HEK293T (cell line): ENCODE measurements around the gene GTF3C2.

Experiments used
- CTCF ChIA-PET: fragments of 350-600 bp; formaldehyde crosslinking; extraction: SDS; loops from one replicate; lab custom pipeline; 2021; ENCODE audit warnings: antibody characterized with exemption, inconsistent platforms; lab: Yijun Ruan, JAX
- POLR2A ChIA-PET: fragments of 350-600 bp; formaldehyde crosslinking; extraction: SDS; loops from one replicate; lab custom pipeline; 2020; ENCODE audit warnings: antibody characterized with exemption, inconsistent platforms; lab: Yijun Ruan, JAX
- DNase-seq: peaks from one replicate; pipeline ENCODE4 v3.0.0; 2012; ENCODE audit warnings: mixed read lengths; ENCODE audit errors: extremely low spot score
- ARNT ChIP-seq: fragments of 450-650 bp; IDR thresholded peaks from 2 replicates; pipeline ENCODE4 v1.6.1; 2017; ENCODE audit warnings: mild to moderate bottlenecking
- BHLHE40 ChIP-seq: fragments of 450-650 bp; IDR thresholded peaks from 2 replicates; pipeline ENCODE4 v1.6.1; 2016; ENCODE audit warnings: mild to moderate bottlenecking, moderate library complexity, borderline replicate concordance
- CTBP1 ChIP-seq: fragments of 450-650 bp; IDR thresholded peaks from 2 replicates; pipeline ENCODE4 v1.6.1; 2016; ENCODE audit warnings: borderline replicate concordance
- ELF4 ChIP-seq: fragments of 450-650 bp; IDR thresholded peaks from 2 replicates; pipeline ENCODE4 v1.6.1; 2017; ENCODE audit warnings: antibody characterized with exemption
- FOXA1 ChIP-seq: fragments of 450-650 bp; IDR thresholded peaks from 2 replicates; pipeline ENCODE4 v1.6.1; 2016; ENCODE audit warnings: mild to moderate bottlenecking
- FOXK2 ChIP-seq: fragments of 450-650 bp; IDR thresholded peaks from 2 replicates; pipeline ENCODE4 v1.6.1; 2016; ENCODE audit warnings: mild to moderate bottlenecking
- FOXM1 ChIP-seq: fragments of 450-650 bp; IDR thresholded peaks from 2 replicates; pipeline ENCODE4 v1.6.1; 2017; ENCODE audit warnings: mild to moderate bottlenecking, borderline replicate concordance
- HDGF ChIP-seq: fragments of 450-650 bp; IDR thresholded peaks from 2 replicates; pipeline ENCODE4 v1.6.1; 2017; ENCODE audit warnings: antibody characterized with exemption, borderline replicate concordance
- L3MBTL2 ChIP-seq: fragments of 450-650 bp; conservative IDR thresholded peaks from 2 replicates; pipeline ENCODE4 v1.6.1; 2016; ENCODE audit warnings: mild to moderate bottlenecking
- LEF1 ChIP-seq: fragments of 450-650 bp; IDR thresholded peaks from 2 replicates; pipeline ENCODE4 v1.6.1; 2017; ENCODE audit warnings: mild to moderate bottlenecking, borderline replicate concordance
- NFRKB ChIP-seq: fragments of 450-650 bp; IDR thresholded peaks from 2 replicates; pipeline ENCODE4 v1.6.1; 2016; ENCODE audit warnings: mild to moderate bottlenecking, moderate library complexity
- PKNOX1 ChIP-seq: fragments of 450-650 bp; IDR thresholded peaks from 2 replicates; pipeline ENCODE4 v1.6.1; 2016
- SP1 ChIP-seq: fragments of 450-650 bp; IDR thresholded peaks from 2 replicates; pipeline ENCODE4 v1.6.1; 2017
- SUZ12 ChIP-seq: fragments of 450-650 bp; IDR thresholded peaks from 2 replicates; pipeline ENCODE4 v1.6.1; 2016; ENCODE audit warnings: mild to moderate bottlenecking
- TARDBP ChIP-seq: fragments of 450-650 bp; IDR thresholded peaks from 2 replicates; pipeline ENCODE4 v1.6.1; 2016
- ZNF384 ChIP-seq: fragments of 450-650 bp; IDR thresholded peaks from 2 replicates; pipeline ENCODE4 v1.6.1; 2016

Gene GTF3C2

DNA sequence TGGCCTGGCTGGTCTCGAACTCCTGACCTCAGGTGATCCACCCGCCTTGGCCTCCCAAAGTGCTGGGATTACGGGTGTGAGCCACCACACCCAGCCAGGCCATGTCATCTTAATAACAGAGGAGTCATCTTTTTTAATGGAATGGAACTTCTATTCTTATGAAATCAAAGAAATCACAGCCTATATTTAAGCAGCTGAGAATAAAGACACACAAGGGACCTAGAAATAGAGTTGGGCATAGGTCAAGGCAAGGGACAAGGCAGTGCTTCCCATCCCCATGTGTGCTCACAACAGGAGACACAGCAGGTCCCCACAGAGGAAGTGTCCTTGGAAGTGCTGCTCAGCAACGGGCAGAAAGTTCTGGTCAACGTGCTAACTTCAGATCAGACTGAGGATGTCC, 17.0 kb upstream of the GTF3C2 start:
- no peak for DNase-seq
- POLR2A ChIA-PET: interaction anchor here (1.7 to 3.4 kb wide), 2 partner anchors 11 to 17 kb away, joined by 3 to 21 read pairs; partner anchors contain the start of gene GTF3C2
- CTCF ChIA-PET: no interaction called here
- TF ChIP-seq BHLHE40 (no peak), TARDBP (no peak), HDGF (no peak), L3MBTL2 (no peak), FOXA1 (no peak), LEF1 (no peak), ARNT (no peak), CTBP1 (no peak), NFRKB (no peak), ELF4 (no peak), FOXK2 (no peak), SP1 (no peak), ZNF384 (no peak), FOXM1 (no peak), PKNOX1 (no peak), SUZ12 (no peak)

GRCh38 chr2:27372937-27373336, 16.4 kb upstream of the GTF3C2 start:
- ChIA-PET POLR2A (interaction anchor here (3.4 kb wide), 1 partner anchor 16 kb away, joined by 21 read pairs; the partner anchor contains the start of gene GTF3C2), CTCF (no interaction called here)
- TF ChIP-seq ZNF384: no peak
- no peak for TF ChIP-seq NFRKB
- no peak for TF ChIP-seq SP1
- no peak for TF ChIP-seq FOXA1
- TF ChIP-seq LEF1: no peak
- no peak for TF ChIP-seq BHLHE40
- no peak for TF ChIP-seq FOXK2
- no peak for TF ChIP-seq HDGF
- TF ChIP-seq CTBP1: no peak
- TF ChIP-seq ARNT: no peak
- no peak for TF ChIP-seq TARDBP
- TF ChIP-seq ELF4: no peak
- no peak for TF ChIP-seq FOXM1
- no peak for TF ChIP-seq L3MBTL2
- no peak for TF ChIP-seq PKNOX1
- no peak for TF ChIP-seq SUZ12
- no peak for DNase-seq

- POLR2A ChIA-PET: interaction anchor here (0.9 to 3.4 kb wide), 5 partner anchors 9 to 48 kb away, joined by 3 to 21 read pairs (median 6); partner anchors contain the start of genes GTF3C2, MPV17, PPM1G and ZNF513
- DNase-seq: no peak
- CTCF ChIA-PET: interaction anchor here (1.0 kb wide), 1 partner anchor 68 kb away, joined by 3 read pairs; no protein-coding TSS in a partner anchor
- TF ChIP-seq SUZ12 (no peak), NFRKB (no peak), FOXA1 (no peak), ELF4 (no peak), L3MBTL2 (peak; percentile 88), LEF1 (no peak)
Observed at GRCh38 chr2:27370816-27371620, 14.5 kb upstream of the GTF3C2 start.

DNA sequence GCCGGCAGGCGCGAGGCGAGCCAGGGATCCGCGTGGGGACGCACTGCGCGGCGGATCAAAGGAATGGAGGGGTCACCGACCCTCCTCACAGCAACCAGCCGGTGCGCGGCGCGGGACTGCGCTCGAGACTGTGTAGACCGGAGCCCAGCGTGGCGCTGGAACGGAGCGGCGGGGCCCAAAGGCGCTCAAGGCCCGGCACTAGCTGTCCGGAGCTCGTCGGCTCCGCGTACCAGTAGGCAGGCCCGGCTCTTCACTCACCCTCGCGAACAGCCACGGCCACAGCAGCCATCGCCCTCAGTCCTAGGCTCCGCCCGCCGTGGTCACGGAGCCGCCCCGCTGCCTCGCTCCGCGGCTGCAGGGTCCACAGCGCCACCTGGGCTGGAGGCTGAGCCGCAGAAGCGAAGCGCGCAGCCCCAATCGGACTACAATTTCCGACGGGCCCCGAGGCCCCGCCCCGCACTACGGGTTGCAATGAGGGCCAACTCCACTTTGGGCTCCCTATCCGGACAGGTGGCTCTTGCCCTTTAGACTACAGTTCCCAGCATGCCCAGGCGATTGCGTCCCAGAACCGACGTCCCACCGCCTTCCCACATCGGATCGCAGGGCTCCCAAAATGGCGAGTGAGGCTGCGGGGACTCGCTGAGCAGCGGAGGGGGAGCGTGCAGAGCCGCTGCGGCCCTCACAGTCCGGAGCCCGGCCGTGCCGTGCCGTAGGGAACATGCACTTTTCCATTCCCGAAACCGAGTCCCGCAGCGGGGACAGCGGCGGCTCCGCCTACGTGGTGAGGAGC, 13.7 kb upstream of the GTF3C2 start, which contains the start of the genes EIF2B4 and SNX17:
TSS of gene EIF2B4 (minus strand) at position 313 of the 790 bp plus-strand sequence. CDS start at position 289, 24 bp downstream.
TSS of gene SNX17 (plus strand) at position 591 of the 790 bp plus-strand sequence. CDS start at position 719, 128 bp downstream.
- TF ChIP-seq ELF4: peak; percentile 64
- no peak for TF ChIP-seq ZNF384
- TF ChIP-seq TARDBP: no peak
- 0 out of 2 replicates have a peak, but pooled peaks have one; percentile 73 for TF ChIP-seq LEF1
- TF ChIP-seq HDGF: peak; percentile 6; the same call in 1 of the 2 replicates
- DNase-seq: peak; percentile 93
- ChIA-PET CTCF (interaction anchor here (0.9 kb wide), 1 partner anchor 10 kb away, joined by 3 read pairs; the partner anchor contains the start of gene ZNF513), POLR2A (interaction anchor here (1.0 to 3.4 kb wide), 13 partner anchors 10 to 58 kb away, joined by 3 to 25 read pairs (median 5); partner anchors contain the start of genes GTF3C2, MPV17, NRBP1 and PPM1G)

- DNase-seq: peak; percentile 62
- CTCF ChIA-PET: interaction anchor here (0.9 kb wide), 1 partner anchor 11 kb away, joined by 3 read pairs; the partner anchor contains the start of gene ZNF513
- POLR2A ChIA-PET: interaction anchor here (1.0 to 1.9 kb wide), 12 partner anchors 9 to 59 kb away, joined by 3 to 25 read pairs (median 4); partner anchors contain the start of genes GTF3C2, MPV17, NRBP1 and PPM1G
- no peak for TF ChIP-seq NFRKB
Observed at GRCh38 chr2:27369471-27370025, 13.0 kb upstream of the GTF3C2 start.

GRCh38 chr2:27363933-27364332, 7.4 kb upstream of the GTF3C2 start:
- no peak for DNase-seq
- no peak for TF ChIP-seq ZNF384
- no peak for TF ChIP-seq BHLHE40
- no peak for TF ChIP-seq PKNOX1
- no peak for TF ChIP-seq FOXK2
- no peak for TF ChIP-seq L3MBTL2
- TF ChIP-seq ARNT: no peak
- no peak for TF ChIP-seq CTBP1
- no peak for TF ChIP-seq NFRKB
- no peak for TF ChIP-seq SP1
- TF ChIP-seq TARDBP: no peak
- no peak for TF ChIP-seq FOXA1
- no peak for TF ChIP-seq SUZ12
- no peak for TF ChIP-seq ELF4
- TF ChIP-seq FOXM1: no peak
- no peak for TF ChIP-seq HDGF
- no peak for TF ChIP-seq LEF1
- ChIA-PET CTCF (no interaction called here), POLR2A (no interaction called here)
